Stimulated activated CD8-positive, alpha-beta memory T cell treated with anti-CD3 and anti-CD28 coated beads, Interleukin-7, amount 100 ng/mL, for 24 hours (primary cell): Measurements from ENCODE around the gene RAB43.

Experiments used
- DNase-seq: peaks from one replicate; pipeline ENCODE4 v3.0.0-alpha.2; 2020; ENCODE audit warnings: low read depth

RAB43 gene

DNA sequence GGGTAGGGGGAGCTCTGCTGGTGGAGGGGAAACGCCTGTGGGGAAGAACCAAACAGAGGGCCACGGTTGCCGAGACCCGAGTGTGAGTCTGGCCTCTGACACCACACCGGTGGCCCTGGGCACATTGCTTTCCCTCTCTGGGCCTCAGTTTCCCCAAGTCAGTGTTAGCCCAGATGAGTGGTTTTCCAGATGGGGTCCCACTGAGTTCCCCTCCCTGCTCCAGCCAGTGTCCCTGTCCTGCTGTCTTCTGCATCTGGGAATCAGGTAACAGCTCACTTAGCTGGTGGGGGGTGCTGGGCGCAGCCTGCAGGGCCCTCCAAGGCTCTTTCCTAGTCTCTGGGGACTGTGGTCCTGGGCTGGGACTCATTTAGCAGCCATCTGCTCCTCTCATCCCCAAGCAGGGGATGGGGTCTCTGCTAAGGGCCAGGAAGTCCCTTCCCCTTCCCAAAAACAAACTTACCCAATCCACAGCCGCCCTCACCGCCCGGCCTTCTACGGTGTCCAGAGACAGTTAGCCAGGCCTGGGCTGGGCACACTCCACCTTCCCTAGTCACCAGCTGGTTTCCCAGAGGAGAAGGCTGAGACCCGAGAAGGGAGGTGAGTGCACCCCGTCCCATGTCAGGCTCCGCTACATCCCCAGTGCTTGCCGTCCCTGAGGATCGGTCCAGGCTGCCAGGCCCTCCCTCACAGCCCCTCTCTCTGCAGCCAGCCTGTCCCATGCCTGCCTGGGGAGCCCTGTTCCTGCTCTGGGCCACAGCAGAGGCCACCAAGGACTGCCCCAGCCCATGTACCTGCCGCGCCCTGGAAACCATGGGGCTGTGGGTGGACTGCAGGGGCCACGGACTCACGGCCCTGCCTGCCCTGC is 60.3 kb downstream of the RAB43 start:
- DNase-seq: no peak

GRCh38 chr3:129060276-129061022 is 61.2 kb downstream of the RAB43 start, which contains the start of gene GP9:
TSS of gene GP9 (plus strand) at chr3:129060779. CDS start at chr3:129061740, 961 bp downstream.
- DNase-seq: no peak

GRCh38 chr3:129059311-129059958 is 62.2 kb downstream of the RAB43 start:
- no peak for DNase-seq

- DNase-seq: no peak
Observed at GRCh38 chr3:129058441-129059200, 63.0 kb downstream of the RAB43 start.

GRCh38 chr3:129057249-129057648 is 64.4 kb downstream of the RAB43 start:
- DNase-seq: no peak

DNA sequence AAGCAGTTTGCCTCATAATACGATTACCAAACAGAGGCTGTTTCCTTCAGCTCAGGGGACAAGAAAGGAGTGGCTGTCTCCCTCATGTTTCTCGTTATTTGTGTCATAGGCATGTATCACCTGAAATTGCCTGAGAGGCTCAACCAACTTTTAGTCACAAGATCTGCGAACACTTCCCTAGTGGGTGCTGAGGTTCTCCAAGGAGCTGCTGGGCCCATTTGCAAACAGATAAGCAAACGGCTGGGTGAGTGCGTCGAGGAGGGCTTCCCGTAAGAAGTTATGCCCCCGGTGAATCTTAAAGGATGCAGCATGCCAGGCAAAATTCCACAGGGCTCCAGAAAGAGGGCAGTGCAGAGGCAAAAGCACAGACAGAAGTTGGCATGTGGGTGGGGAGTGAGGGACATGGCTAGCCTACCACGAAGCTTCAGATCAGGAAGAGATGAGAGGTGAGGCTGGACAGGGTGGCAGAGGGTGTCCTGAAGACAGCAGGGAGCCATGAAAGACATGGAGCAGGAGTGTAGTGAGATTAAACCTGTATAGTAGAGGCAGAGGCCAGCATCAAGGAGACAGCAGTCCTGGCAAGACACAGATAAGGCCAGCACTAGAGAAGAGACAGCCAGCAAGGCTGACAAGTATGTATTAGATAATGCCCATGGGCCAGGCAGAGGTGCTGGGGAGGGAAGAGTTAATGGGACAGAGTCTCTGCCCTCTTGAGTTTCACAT is 65.0 kb downstream of the RAB43 start:
- DNase-seq: no peak

GRCh38 chr3:129054605-129055104 is 66.9 kb downstream of the RAB43 start:
- no peak for DNase-seq

GRCh38 chr3:129052675-129053074 is 68.9 kb downstream of the RAB43 start:
- DNase-seq: no peak

DNA sequence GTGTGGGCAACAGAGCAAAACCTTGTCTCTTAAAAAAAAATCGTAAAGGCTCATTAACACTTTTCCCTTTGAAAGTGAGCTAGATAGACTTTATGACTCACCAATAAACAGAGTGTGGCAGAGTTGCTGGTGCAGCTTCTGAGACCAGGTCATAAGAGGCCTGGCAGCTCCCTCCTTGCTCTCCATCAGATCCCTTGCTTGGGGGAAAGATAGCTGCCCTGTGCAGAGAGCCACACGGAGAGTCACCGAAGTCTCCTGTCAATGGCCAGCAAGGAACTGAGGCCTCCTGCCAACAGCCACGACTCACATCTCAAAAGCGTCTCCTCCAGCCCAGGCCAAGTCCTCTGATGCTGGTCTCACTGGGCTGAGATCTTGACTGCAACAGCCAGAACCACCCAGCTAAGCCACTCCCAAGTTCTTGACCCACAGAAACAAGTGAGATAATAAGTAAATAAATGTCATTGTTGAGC is 69.7 kb downstream of the RAB43 start:
- DNase-seq: no peak

DNA sequence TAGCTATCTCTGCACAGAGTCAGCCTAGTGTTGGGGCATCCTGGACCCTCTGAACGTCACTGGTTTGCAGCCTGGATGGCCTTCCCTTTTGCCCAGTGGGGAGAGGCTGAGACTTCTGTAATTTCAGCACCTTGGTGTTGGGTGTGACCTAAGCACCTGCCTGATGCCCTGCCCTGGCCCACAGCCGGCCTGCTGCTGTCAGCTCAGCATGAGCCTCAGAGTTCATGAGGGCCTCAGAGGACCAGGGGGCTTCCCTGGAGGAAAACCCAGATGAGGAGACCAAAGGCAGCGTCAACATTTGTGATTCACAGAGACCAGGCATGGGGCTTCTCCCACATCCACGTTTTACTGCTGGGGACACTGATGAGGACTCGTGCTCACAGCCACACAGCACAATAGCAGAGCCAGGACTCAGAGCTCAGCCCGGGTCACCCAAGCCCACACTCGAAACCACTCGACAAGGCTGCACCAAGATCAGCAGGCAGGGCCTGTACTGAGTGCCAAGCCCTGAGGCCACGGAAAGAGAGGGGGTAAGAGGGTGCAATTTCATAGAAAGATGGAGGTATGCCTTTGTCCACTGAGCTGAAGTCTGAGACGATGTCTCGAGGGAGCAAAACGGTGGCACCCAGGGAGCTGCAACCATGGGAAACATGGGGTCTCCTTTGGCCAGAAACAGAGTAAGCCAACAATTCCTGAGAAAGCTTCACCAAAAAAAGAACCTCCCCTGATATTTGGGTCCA is 70.9 kb downstream of the RAB43 start:
- no peak for DNase-seq

DNA sequence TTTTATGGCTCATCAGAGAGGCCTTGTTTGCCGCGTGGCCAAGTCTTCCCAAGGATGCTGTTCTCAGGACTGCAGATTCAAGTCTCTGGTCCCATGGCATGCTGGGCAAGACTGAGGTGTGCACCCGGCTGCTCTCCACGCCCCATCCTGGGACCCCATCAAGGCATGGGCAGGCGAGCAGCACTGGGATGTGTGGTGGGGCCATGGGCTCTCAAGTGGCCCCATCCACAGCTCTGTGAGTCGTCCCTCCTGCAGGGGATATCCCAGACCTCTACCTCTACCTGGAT is 74.1 kb downstream of the RAB43 start:
- DNase-seq: no peak

DNA sequence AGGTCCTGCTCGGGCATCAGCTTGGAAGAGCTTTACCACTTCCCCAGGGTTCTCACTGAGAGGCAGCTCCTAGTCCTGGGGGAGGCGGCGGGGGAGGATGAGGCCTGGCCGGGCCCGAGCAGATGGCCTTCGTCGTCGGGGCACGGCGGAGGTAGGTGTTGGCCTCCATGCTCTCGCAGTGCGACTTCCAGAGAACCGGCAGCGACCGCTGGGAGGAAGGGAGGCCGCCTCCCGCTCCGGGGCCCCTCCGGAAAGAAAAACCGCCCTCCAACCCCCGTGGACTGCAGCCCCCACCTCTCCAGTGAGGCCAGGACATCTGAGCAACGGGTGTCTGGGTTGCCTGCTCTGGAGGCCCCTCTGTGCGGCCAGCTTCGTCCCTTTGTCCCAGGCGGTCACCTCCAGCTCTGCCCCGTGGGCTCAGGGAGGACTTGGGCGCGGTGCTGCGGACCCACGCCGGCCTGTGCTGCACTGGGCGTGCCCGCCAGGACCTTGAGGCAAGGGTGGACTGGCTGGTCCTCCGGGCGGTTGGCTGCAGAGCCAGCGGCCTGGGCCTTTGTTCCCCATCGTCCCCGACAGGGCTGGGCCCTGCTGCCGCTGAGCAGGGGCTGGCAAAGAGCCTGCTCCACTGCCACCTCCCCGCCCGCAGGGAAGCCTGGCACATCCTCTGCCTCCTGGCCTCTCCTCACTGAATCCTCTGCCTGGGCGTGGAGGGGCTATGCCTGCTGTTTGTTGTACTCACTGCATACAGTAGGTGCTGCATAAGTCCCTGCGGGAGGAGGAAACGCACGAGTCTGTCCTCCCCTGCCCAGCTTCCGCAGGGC is 74.7 kb downstream of the RAB43 start:
- no peak for DNase-seq

DNA sequence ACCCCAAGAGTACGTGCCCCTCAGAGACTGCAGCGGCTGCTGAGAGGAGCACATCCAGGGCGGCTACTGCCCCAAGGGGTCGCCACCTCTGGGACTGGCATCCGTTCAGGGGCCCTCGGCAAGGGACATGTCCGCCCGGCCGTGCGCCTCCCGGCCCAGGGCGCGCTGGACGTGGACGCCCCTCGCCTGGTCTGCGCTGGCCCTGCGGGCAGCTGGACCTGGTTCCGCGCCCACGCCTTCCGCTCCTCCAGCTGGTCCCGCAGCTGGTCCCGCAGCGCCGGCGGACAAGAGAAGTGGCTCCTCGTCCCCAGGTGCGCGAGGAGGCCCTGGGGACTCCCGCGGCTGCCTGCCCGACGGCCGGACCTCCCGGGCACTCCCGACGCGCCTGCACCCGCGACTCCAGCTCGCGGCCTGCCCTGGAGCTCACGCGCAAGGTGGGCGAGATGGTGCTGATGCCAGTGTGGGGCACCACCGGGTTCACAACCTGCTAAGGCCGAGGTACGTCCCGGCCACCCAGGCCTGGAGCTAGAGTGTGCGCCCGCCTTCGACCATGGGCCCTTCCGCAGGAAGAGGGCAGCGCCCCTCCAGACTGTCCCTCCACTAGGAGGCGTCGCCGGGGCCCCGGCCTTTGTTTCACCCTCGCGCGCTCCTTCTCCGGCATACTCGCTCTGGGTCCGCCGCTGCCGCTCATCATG is 75.4 kb downstream of the RAB43 start:
- no peak for DNase-seq

DNA sequence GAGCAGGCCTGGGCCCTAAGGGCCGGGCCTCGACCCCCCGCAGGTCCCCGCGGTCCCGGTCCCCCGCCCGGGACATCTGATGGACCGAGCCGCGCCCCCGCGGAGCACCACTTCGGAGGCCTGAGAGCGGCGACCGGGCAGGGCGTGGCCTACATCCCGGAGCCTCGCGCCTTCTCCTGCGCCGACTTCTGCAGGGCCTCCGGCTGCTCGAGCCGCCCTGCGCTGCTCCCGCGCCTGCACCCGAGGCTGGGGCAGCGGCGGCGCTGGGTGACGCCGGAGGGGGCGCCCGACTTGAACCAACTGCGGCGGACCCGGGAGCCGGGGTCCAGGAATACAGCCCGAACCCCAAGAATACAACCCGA is 75.9 kb downstream of the RAB43 start:
- no peak for DNase-seq

GRCh38 chr3:129040579-129041300 is 80.9 kb downstream of the RAB43 start:
- DNase-seq: no peak

DNA sequence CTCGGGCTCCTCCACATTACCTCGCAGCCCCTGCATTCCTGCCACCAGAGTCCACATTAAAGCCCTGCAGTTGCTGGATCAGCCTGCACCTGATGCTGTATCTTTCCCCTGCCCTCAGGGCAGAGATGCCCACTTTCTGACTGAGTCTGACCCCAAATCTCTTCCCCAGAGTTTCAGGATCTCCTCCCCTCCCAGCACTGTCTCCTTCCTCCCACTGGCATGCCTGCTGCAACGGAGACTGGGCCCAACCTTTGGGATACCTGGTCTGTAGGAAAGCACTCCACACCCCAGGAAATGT is 81.6 kb downstream of the RAB43 start:
- DNase-seq: no peak

DNA sequence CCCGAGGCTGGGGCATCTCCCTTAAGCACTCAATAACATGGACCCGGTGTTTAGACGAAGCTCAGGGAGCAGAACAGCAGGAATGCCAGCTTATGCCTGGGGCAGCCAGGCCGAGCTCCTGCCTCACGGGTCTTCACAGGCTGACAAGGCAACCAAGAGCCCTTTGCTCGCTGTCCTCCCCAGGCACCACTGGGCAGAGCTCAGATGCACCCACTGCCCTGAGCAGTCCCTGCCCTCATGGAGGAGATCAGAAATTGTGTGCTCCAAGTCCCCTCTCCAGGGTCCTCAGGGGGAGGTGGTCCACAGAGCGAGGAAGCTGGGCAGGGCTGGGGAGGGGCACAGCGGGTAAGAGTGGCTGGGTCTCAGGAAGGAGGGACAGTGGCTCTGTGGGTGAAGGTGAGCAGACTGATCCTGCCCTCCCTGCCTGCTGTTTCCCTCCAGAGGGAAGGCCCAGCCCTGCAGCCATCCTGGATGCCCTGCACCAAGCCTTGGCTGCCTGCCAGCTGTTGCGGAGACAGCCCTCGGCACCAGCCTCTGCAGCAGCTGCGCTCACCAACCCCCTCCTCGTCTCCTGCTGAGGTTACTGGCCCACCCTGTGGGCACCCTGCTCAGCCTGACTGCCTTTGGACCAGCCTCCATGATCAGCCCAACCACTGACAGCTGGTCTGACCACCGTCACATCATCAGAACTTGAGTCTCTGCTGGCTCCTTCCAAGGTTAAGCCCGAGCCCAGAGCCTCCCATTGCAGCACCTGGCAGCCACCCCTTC is 82.1 kb downstream of the RAB43 start:
- DNase-seq: no peak
